ENCODE measurements around the gene TMEM31. TPM values are rescaled to one million over a fixed set of nuclear protein-coding genes. Genes with fewer than 3 reads are reported as not detected.
"Not testable (repeated sequence)": the region's sequence is repeated elsewhere in the genome, so short reads cannot be mapped to it uniquely, and the experiment has no call there.

TMEM31 gene
- total RNA-seq, 1 experiment from 2014 or later: not detected

GRCh38 chrX:103726477-103726876 lies 15.8 kb downstream of the TMEM31 start:
- no peak for DNase-seq (ENCODE audit: low read depth)

DNA sequence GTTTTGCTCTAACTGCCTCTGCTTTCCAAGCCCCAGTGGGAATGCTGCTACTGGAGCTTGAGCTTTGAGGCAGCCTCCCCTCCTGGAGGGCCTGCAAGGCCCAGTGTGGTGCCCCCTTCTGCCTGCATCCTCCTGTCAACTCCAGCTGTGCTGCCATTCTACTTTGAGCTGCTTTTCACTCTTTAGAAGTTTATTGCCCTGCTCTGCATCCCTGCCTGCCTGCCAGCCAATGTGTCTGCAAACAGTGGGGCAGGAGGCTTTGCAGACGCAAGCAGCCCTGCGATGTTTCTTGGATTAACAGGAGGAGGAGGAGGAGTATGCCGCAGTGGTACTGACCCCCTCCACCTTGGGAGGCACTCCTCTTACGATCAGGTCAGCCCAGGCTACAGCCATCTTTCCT lies 16.4 kb downstream of the TMEM31 start:
- no peak for DNase-seq (ENCODE audit: low read depth)

- no peak for DNase-seq (ENCODE audit: low read depth)
These were observed 18.3 kb downstream of the TMEM31 start for GRCh38 chrX:103729015-103729414.

DNA sequence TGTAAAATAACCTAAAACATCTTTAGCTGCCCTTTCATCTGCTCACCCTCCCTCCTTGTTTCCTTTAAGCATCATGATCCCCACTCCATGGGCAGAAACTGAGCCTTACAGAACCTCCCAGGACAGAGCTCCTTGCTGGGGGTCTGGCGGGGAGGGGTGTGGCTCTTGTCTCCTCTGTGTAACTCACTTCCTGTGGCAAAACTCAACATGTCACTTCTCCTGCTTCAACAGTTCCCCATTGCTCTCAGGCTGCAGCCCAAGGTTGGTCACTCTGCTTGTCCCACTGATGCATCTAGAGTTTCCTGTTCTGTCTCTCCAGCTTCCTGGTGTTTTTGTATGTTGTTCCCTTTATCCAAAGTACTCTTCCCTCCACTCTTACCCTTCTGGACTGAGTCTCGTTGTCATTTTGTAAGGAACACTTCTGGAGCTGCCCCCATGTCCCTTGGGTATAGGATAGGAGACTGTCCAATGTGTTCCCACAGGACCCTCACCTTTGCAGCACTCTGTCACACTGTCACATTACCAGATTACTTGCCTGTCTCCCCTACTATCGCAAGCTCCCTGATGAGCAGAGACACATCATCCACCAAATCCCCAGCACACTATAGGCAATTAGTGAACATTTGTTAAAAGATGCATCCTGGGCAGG lies 19.6 kb downstream of the TMEM31 start:
- no peak for DNase-seq (ENCODE audit: low read depth)

DNA sequence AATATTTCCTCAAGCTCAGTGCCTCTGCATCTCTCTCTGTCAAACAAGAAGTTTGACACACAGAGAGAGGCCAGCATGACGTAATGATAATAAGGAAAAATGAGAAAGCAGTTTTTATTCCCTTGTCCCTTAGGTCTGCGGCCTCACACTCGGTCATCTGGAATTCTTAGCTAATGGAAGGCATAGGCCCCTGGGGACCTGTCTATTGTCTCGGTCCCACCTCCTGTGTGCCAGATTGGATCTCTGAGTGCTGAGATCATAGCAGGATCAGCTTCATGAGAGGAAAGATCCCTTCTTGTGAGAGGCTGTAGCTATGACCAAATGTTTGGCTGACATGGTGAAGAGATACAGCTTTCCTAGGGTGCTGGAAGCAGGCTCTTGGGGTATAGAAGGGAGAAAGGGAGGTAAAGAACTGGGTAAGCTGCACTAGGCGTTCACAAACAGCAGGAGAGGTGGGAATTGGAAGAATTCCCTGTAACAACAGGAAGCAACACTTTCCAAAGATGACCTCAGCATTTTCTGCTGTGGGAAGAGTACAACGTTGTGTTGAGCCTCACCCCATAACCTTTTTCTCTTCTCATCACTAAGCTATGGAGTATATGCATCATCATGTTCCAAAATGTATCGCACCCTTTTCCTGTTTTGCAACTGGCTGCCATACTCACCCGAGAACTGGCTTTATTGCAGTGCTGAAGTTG lies 20.2 kb downstream of the TMEM31 start:
- no peak for DNase-seq (ENCODE audit: low read depth)

GRCh38 chrX:103733017-103733416 lies 22.3 kb downstream of the TMEM31 start:
- DNase-seq (ENCODE audit: low read depth): no peak

- DNase-seq (ENCODE audit: low read depth): no peak
These were observed 23.5 kb downstream of the TMEM31 start for GRCh38 chrX:103734125-103734760.

DNA sequence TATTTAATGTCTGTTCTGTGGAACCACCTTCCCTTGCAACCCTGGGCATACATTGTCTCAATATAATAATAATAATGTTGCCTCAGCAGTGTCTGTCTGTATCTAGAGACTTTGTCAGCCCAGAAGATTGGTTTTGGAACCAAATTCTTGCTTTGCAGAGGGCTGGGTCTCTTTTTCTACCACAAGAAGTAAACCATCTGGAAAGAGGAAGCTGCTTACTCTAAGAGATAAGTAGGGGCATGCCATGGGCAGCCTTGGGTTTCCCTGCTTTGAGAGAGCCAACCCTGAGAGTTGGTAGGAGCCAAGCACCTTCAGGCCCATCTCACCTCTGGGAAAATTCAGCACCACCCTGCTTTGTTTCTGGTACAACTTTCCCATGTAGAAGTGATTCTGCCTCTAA lies 27.0 kb downstream of the TMEM31 start:
- DNase-seq (ENCODE audit: low read depth): no peak

DNA sequence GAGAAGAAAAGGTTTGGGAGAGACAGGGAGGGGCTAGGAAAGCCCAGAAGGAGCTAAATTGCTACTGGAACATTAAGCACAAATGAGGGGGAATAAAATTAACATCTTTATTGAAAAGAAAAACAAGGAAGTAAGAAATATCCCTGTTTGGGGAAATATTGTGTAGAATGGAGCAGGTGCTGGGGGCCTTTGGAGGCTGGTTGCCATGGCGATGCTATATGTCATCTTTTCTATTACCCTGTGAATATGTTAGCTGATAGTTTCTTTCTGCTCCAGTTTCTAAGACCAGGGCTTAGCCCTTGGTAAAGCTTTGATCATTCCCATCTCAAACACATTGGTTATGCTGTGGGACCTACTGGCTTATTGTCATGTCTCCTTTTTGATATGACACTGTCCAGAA lies 28.7 kb downstream of the TMEM31 start:
- DNase-seq (ENCODE audit: low read depth): no peak

DNA sequence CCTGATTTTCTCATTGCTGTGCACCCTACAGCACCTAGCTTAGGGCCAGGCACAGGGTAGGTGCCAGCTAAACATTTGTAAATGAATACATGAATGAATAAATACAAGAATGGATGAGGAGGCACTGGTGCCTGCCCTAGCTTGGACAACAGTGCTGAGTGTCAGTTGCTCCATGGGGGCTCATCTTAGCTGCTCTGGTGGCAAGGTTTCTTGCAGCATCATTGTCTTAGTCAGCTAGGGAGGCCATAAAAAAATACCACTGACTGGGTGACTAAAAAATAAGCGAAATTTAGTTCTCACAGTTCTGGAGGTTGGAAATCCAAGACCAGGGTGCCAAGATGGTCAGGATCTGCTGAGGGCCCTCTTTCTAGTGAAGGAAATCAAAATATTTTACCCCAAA lies 31.2 kb downstream of the TMEM31 start:
- DNase-seq (ENCODE audit: low read depth): no peak

DNA sequence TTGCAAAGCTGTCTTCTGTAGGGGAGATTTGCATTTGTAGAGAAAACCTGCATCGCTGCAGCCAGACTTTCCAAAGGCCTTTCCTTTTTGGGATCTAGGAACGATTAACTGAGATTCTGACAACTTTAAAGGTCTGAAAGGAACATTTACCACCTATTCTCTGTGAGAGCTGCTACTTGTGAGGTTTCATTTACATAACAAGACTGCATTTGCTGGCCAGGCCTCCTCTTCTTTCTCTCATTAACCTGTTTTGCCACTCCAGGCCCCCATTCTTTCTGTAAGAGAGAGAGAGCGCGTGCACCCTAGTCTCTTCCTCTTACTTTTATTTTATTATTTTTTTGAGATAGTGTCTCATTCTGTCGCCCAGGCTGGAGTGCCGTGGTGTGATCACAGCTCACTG lies 31.6 kb downstream of the TMEM31 start:
- no peak for DNase-seq (ENCODE audit: low read depth)

DNA sequence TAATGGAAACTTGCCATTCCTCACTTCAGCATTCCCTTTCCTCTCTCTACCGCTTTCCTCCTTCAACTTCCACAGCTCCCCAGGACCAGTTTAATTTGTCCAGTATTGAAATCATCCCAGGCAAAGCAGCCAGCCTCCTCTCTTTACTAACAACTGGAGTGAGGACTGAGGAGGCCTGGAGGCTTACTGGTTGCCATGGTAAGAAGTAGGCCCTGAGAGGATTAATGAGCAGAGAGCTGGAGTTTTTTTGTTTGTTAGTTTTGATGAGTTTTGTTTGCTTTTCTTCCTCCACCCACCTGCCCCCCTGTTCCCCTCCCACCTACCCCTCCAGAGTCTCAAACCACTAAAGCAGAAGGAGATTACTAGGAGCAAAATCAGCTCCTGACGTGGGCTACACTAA lies 36.5 kb downstream of the TMEM31 start:
- DNase-seq (ENCODE audit: low read depth): no peak

DNA sequence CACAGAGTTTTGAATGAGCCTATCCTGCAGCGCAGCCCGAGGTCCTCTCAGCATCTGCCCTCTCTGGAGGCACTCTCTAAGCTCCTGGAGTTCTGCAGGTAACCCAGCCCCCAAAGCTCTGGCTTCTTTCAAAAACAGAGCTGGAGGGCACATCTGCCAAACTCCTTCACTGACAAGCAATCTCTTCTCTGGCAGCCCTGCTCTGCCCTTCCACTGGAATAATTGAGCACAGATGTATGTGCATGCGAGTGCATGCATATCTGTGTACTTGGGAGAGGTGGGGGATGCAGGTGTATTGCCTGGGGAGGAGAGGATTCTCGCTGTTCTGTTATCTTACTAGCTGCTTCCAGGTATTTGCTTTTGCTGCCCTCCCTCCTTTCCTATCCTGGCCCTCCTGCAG lies 43.7 kb downstream of the TMEM31 start:
- no peak for DNase-seq (ENCODE audit: low read depth)

- no peak for DNase-seq (ENCODE audit: low read depth)
These were observed 46.0 kb downstream of the TMEM31 start for GRCh38 chrX:103756736-103757135.

DNA sequence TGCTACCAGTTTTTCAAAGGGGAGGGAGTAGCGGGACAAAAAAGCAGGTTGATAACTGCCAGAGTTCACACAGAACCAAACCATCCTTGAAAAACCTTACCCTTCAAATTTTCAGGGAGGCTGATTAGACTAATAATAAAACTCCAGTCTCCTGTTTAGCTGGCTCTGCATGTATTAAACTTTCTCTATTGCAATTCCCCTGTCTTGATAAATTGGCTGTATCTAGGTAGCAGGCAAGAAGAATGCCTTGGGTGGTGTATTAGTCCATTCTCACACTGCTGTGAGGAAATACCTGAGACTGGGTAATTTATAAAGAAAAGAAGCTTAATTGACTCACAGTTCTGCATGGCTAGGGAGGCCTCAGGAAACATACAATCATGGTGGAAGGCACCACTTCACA lies 47.8 kb downstream of the TMEM31 start:
- DNase-seq (ENCODE audit: low read depth): no peak

GRCh38 chrX:103763541-103763940 lies 52.8 kb downstream of the TMEM31 start:
- not testable (repeated sequence) for DNase-seq (ENCODE audit: low read depth)

Other genes starting within 250 kb of the TMEM31 start
- not detected in 2 replicates for gene RAB40A, start 191.4 kb upstream of the TMEM31 start, total RNA-seq (2014; rRNA removed; shearing (Covaris generic))
- 32.1 and 38.1 TPM in 2 replicates for gene TCEAL4, start 125.4 kb upstream of the TMEM31 start, total RNA-seq (2014; rRNA removed; shearing (Covaris generic))
- 17.8 and 18.0 TPM in 2 replicates for gene TCEAL3, start 102.9 kb upstream of the TMEM31 start, total RNA-seq (2014; rRNA removed; shearing (Covaris generic))
- 25.8 and 28.5 TPM in 2 replicates for gene TCEAL1, start 81.9 kb upstream of the TMEM31 start, total RNA-seq (2014; rRNA removed; shearing (Covaris generic))
- 402 and 542 TPM in 2 replicates for gene MORF4L2, start 24.2 kb upstream of the TMEM31 start, total RNA-seq (2014; rRNA removed; shearing (Covaris generic))
- 3.1 and 3.3 TPM in 2 replicates for gene PLP1, start 65.9 kb downstream of the TMEM31 start, total RNA-seq (2014; rRNA removed; shearing (Covaris generic))
- under 0.01 TPM in 1 of 2 replicates, not detected in the other for gene RAB9B, start 121.3 kb downstream of the TMEM31 start, total RNA-seq (2014; rRNA removed; shearing (Covaris generic))